ENCODE data around the gene ADAMTS13. TPM values are rescaled to one million over a fixed set of nuclear protein-coding genes. Genes with fewer than 3 reads are reported as not detected.
A peak's percentile ranks its signal among the peaks of the same experiment; 100 is the strongest.

The ADAMTS13 gene
- total RNA-seq, 1 donor from 2014 or later: 3.2 TPM

- no peak for DNase-seq
These were observed 50.1 kb downstream of the ADAMTS13 start for GRCh38 chr9:133472277-133472645.

- DNase-seq: no peak
These were observed 50.7 kb downstream of the ADAMTS13 start for GRCh38 chr9:133472753-133473378.

- DNase-seq: no peak
These were observed 51.6 kb downstream of the ADAMTS13 start for GRCh38 chr9:133473743-133474142.

GRCh38 chr9:133474215-133474614 is 52.0 kb downstream of the ADAMTS13 start:
- DNase-seq: no peak

- DNase-seq: no peak
These were observed 52.7 kb downstream of the ADAMTS13 start for GRCh38 chr9:133474853-133475252.

GRCh38 chr9:133475292-133476012 is 53.3 kb downstream of the ADAMTS13 start:
- DNase-seq: no peak

GRCh38 chr9:133476036-133476931 is 54.1 kb downstream of the ADAMTS13 start:
- DNase-seq: no peak

GRCh38 chr9:133476941-133477340 is 54.8 kb downstream of the ADAMTS13 start:
- no peak for DNase-seq

GRCh38 chr9:133477461-133477860 is 55.3 kb downstream of the ADAMTS13 start:
- DNase-seq: no peak

- DNase-seq: no peak
These were observed 56.1 kb downstream of the ADAMTS13 start for GRCh38 chr9:133477992-133478850.

- DNase-seq: peak; percentile 16
These were observed 56.9 kb downstream of the ADAMTS13 start, which contains the start of gene SLC2A6 for GRCh38 chr9:133478851-133479711. Gene SLC2A6 (minus strand): TSS chr9:133479099. CDS start chr9:133479059, 40 bp downstream.

GRCh38 chr9:133483611-133484010 is 61.4 kb downstream of the ADAMTS13 start:
- DNase-seq: no peak

GRCh38 chr9:133484671-133485437 is 62.7 kb downstream of the ADAMTS13 start:
- no peak for DNase-seq

GRCh38 chr9:133485531-133486260 is 63.5 kb downstream of the ADAMTS13 start:
- no peak for DNase-seq

- DNase-seq: no peak
These were observed 65.2 kb downstream of the ADAMTS13 start for GRCh38 chr9:133487331-133487725.

- DNase-seq: no peak
These were observed 66.6 kb downstream of the ADAMTS13 start for GRCh38 chr9:133488686-133489252.

GRCh38 chr9:133489253-133490190 is 67.4 kb downstream of the ADAMTS13 start:
- DNase-seq: no peak

- no peak for DNase-seq
These were observed 68.1 kb downstream of the ADAMTS13 start for GRCh38 chr9:133490201-133490681.
